ENCODE data around the gene MEGF11.

The MEGF11 gene

DNA sequence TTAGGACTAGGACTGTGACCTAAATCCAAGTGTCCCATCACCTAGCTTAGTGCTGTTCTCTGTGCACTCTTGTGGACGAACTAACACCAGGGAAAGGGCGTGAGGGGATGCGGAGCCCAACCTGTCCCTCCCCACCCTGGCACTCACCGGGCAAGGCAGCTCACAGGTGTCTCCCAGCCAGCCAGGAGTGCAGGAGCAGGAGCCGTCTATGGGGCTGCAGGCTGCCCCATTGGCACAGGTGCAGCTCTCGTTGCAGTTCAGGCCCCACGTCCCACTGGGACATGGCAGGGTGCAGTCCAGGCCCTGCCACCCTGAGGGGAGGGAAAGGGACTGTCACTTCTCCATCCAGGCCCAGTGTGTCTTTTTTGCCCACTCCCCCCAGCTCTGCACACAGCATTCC, 324.0 kb downstream of the MEGF11 start:
- no peak overlapping the region for H3K9ac ChIP-seq (ENCODE audit: low read depth, low read length, poor library complexity, severe bottlenecking)
- no peak overlapping the region for H3K4me2 ChIP-seq (ENCODE audit: low read depth, low read length, poor library complexity, severe bottlenecking)
- no peaks in the 10 kb centered on the region for H3K9me2 ChIP-seq (replicated peaks; ENCODE audit: low read depth, low read length)
- H3K9me3 ChIP-seq (ENCODE audit: insufficient read depth, low read depth, low read length), result no peaks in the 10 kb centered on the region
- no peaks in the 10 kb centered on the region for H3K27me3 ChIP-seq (ENCODE audit: insufficient read depth, low read length, poor library complexity, severe bottlenecking)
- no peaks in the 10 kb centered on the region for H3K79me2 ChIP-seq (ENCODE audit: insufficient read depth, low read length)
- no peaks in the 10 kb centered on the region for H3F3A ChIP-seq (ENCODE audit: low read depth)
- H4K20me1 ChIP-seq (ENCODE audit: insufficient read depth, low read length, poor library complexity, severe bottlenecking), result no peaks in the 10 kb centered on the region
- no peaks in the 10 kb centered on the region for H3K4me1 ChIP-seq (ENCODE audit: insufficient read depth, low read length, poor library complexity, severe bottlenecking)
- H3K4me3 ChIP-seq (ENCODE audit: low read length, poor library complexity, severe bottlenecking), result no peak overlapping the region
- no peak overlapping the region for H2AFZ ChIP-seq (ENCODE audit: low read length)
- H3K36me3 ChIP-seq (ENCODE audit: insufficient read depth, low read length), result no peaks in the 10 kb centered on the region
- no peak for TF ChIP-seq EZH2phosphoT487 (IDR thresholded peaks at IDR 0.05; ENCODE audit: borderline replicate concordance)
- TF ChIP-seq, protein P1, sequence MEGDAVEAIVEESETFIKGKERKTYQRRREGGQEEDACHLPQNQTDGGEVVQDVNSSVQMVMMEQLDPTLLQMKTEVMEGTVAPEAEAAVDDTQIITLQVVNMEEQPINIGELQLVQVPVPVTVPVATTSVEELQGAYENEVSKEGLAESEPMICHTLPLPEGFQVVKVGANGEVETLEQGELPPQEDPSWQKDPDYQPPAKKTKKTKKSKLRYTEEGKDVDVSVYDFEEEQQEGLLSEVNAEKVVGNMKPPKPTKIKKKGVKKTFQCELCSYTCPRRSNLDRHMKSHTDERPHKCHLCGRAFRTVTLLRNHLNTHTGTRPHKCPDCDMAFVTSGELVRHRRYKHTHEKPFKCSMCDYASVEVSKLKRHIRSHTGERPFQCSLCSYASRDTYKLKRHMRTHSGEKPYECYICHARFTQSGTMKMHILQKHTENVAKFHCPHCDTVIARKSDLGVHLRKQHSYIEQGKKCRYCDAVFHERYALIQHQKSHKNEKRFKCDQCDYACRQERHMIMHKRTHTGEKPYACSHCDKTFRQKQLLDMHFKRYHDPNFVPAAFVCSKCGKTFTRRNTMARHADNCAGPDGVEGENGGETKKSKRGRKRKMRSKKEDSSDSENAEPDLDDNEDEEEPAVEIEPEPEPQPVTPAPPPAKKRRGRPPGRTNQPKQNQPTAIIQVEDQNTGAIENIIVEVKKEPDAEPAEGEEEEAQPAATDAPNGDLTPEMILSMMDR (conservative IDR thresholded peaks at IDR 0.05; ENCODE audit: low read length), result no peak

DNA sequence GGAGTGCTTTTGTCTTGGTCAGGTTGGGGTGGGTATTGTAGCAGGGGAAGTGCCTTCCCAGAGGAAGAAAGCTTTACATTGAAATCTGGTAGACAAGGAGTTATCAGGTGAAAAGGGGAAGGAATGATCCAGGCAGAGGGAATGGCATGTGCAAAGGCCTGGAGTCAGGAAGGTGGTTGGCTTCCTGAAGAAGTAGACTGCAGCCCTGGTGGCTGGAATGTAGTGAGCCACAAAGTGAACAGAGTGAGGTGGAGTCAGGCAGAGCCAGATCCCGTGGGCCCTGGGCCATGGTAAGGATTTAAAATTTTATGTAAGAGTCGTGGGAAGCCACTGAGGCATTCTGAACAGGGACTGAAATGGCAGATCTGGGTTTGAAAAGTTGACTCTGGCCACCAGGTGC, 326.0 kb downstream of the MEGF11 start:
- no peak overlapping the region for H3K4me3 ChIP-seq (ENCODE audit: low read length, poor library complexity, severe bottlenecking)
- no peaks in the 10 kb centered on the region for H3K79me2 ChIP-seq (ENCODE audit: insufficient read depth, low read length)
- H3K9me2 ChIP-seq (replicated peaks; ENCODE audit: low read depth, low read length), result no peaks in the 10 kb centered on the region
- no peaks in the 10 kb centered on the region for H3K36me3 ChIP-seq (ENCODE audit: insufficient read depth, low read length)
- TF ChIP-seq, protein P1 (conservative IDR thresholded peaks at IDR 0.05; ENCODE audit: low read length), result no peak
- no peak for TF ChIP-seq EZH2phosphoT487 (IDR thresholded peaks at IDR 0.05; ENCODE audit: borderline replicate concordance)
- H3F3A ChIP-seq (ENCODE audit: low read depth), result no peaks in the 10 kb centered on the region
- no peaks in the 10 kb centered on the region for H3K9me3 ChIP-seq (ENCODE audit: insufficient read depth, low read depth, low read length)
- H3K27me3 ChIP-seq (ENCODE audit: insufficient read depth, low read length, poor library complexity, severe bottlenecking), result no peaks in the 10 kb centered on the region
- no peaks in the 10 kb centered on the region for H3K4me1 ChIP-seq (ENCODE audit: insufficient read depth, low read length, poor library complexity, severe bottlenecking)
- no peak overlapping the region for H3K9ac ChIP-seq (ENCODE audit: low read depth, low read length, poor library complexity, severe bottlenecking)
- no peak overlapping the region for H2AFZ ChIP-seq (ENCODE audit: low read length)
- no peak overlapping the region for H3K4me2 ChIP-seq (ENCODE audit: low read depth, low read length, poor library complexity, severe bottlenecking)
- no peaks in the 10 kb centered on the region for H4K20me1 ChIP-seq (ENCODE audit: insufficient read depth, low read length, poor library complexity, severe bottlenecking)

DNA sequence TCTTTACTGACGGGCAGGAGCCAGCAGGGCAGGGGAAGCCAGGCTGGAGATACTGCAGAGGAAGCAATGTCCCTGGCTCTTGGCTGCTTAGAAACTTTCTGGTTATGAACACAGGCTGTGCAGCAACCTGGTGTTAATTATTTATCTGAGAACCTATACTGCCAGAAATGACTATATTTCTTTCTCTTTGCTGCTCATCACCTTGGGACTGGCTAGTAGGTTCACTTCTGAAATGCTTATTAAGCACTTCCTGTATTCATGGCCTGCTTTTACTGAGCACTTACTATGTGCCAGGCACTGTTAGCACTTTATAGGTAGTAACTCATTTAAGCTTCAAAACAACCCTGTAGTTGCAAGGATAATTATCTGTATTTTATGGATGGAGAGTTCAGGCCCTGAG, 326.7 kb downstream of the MEGF11 start:
- no peak overlapping the region for H3K4me2 ChIP-seq (ENCODE audit: low read depth, low read length, poor library complexity, severe bottlenecking)
- no peaks in the 10 kb centered on the region for H3K79me2 ChIP-seq (ENCODE audit: insufficient read depth, low read length)
- H3K9me2 ChIP-seq (replicated peaks; ENCODE audit: low read depth, low read length), result no peaks in the 10 kb centered on the region
- no peaks in the 10 kb centered on the region for H3K27me3 ChIP-seq (ENCODE audit: insufficient read depth, low read length, poor library complexity, severe bottlenecking)
- TF ChIP-seq EZH2phosphoT487 (IDR thresholded peaks at IDR 0.05; ENCODE audit: borderline replicate concordance), result no peak
- TF ChIP-seq, protein P1 (conservative IDR thresholded peaks at IDR 0.05; ENCODE audit: low read length), result no peak
- H3F3A ChIP-seq (ENCODE audit: low read depth), result no peaks in the 10 kb centered on the region
- no peak overlapping the region for H3K4me3 ChIP-seq (ENCODE audit: low read length, poor library complexity, severe bottlenecking)
- H4K20me1 ChIP-seq (ENCODE audit: insufficient read depth, low read length, poor library complexity, severe bottlenecking), result no peaks in the 10 kb centered on the region
- H3K36me3 ChIP-seq (ENCODE audit: insufficient read depth, low read length), result no peaks in the 10 kb centered on the region
- H3K9ac ChIP-seq (ENCODE audit: low read depth, low read length, poor library complexity, severe bottlenecking), result no peak overlapping the region
- no peaks in the 10 kb centered on the region for H3K9me3 ChIP-seq (ENCODE audit: insufficient read depth, low read depth, low read length)
- H3K4me1 ChIP-seq (ENCODE audit: insufficient read depth, low read length, poor library complexity, severe bottlenecking), result no peaks in the 10 kb centered on the region
- H2AFZ ChIP-seq (ENCODE audit: low read length), result no peak overlapping the region
